Mesenteric fat pad (tissue), 1 donor: ENCODE measurements around the gene APBB1IP. TPM values are rescaled to one million over a fixed set of nuclear protein-coding genes. Genes with fewer than 3 reads are reported as not detected.
"Not testable (repeated sequence)": the region's sequence is repeated elsewhere in the genome, so short reads cannot be mapped to it uniquely, and the experiment has no call there.

Source experiments
- DNase-seq: peaks from one replicate; pipeline ENCODE4 v3.0.0-alpha.2; 2020; ENCODE audit warnings: low spot score
- total RNA-seq: library from RNA; stranded (reverse); fragmentation: NEBNext Ultra II Directional; extraction: Animal tissue kit (Norgen Biotek cat#: 25700); gene quantifications from one replicate; pipeline ENCODE4 v1.2.1, GENCODE V29; 2021
- donor health status: DM: yes; HTN: yes; CAD: no.

Gene APBB1IP
- total RNA-seq, 1 donor from 2014 or later = 37.2 TPM

GRCh38 chr10:26440088-26440470 lies 1.9 kb downstream of the APBB1IP start:
- DNase-seq = no peak

DNA sequence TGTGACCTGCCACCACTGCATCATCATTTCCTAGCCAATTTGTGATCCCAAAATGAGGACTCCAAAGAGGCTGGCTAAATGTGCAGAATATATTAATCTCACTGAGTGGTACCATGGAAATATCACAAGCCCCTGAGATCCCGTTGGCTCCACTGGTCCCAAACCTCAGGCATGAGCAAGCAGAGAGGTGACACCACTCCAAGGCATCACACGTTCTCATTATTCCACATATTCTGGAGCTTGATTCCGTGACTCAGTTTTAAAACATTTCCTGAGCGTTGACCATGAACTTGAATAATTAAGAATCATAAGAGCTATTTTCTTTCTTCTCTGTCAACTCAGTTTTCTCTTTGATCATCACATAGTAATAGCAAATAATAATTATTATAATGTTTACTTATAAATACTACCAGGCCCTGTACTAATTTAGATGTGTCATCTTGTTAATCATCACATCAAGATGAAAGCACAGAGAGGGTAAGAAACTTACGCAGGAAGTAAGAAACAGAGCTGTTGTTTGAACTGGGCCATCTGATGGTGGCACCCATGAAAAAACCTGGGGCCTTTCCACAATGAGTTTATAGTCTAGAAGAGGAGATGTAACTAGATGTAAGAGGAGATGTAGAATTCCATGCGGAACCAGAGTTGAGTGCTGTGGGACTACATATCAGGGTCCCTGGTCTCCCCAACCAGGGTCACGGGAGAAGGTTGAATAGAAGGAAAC lies 3.5 kb downstream of the APBB1IP start:
- no peak for DNase-seq

DNA sequence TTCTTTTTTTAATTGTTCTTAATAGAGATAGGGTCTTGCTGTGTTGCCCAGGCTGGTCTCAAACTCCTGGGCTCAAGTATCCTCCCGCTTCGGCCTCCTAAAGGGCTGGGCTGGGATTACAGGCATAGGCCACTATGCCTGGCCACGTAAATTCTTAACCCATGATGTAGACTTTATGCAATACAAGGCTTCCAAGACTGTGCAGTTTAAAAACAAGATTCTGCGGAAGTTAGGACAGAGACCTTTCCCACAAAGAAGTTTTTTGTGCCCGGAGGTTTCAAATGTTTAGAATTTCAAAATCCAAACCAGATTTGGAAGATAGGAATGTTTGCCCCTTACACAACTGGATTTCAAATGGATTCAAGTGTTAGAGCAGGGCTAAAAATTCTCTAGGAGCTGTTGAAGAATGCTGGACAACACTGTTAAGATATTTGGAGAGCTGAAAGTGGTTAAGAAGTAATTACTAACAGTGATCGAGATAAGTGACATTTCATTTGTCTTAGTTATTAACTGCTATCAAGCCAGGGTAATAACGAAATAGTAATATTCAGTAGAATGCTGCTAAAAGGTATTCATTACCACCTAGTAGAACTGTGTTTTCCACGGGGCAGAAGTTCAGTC lies 7.4 kb downstream of the APBB1IP start:
- no peak for DNase-seq

DNA sequence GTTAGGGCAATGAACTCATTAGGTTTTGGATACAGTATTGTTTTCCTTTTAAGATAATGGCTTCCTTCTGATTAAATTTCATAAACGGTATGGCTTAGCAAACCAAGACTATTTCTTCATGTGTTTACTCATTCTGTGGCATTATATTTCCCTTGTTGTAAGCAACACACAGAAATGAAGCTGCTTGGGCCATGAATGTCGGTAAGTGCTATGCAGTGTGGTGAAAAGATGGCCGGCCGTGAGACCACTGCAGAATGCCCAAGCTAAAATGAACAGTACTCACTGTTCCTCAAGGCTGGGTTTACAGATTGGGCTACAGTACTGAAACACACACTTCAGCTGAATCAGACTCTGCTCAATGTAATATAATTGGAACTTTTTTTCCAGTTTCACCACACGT lies 8.1 kb downstream of the APBB1IP start:
- no peak for DNase-seq

DNA sequence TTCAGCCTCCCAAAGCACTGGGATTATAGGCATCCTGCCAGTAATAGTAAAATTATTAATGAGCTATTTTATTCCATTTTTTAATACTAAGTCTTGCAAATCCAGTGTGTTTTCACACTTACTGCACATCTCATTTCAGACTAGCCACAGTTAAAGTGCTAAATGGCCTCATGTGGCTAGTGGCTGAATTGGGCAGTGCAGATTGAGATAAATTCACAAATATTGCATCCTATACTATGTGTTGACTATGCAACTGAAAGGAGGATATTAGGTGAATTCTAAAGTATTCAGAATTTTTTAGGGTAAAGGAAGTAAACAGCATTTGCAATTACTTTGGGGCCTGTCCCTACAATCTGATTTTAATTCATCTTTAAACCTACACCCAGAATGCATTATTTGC lies 10.2 kb downstream of the APBB1IP start:
- no peak for DNase-seq

GRCh38 chr10:26448706-26449435 lies 10.7 kb downstream of the APBB1IP start:
- DNase-seq = no peak

GRCh38 chr10:26449726-26450125 lies 11.6 kb downstream of the APBB1IP start:
- no peak for DNase-seq

GRCh38 chr10:26451903-26452302 lies 13.8 kb downstream of the APBB1IP start:
- DNase-seq = no peak

DNA sequence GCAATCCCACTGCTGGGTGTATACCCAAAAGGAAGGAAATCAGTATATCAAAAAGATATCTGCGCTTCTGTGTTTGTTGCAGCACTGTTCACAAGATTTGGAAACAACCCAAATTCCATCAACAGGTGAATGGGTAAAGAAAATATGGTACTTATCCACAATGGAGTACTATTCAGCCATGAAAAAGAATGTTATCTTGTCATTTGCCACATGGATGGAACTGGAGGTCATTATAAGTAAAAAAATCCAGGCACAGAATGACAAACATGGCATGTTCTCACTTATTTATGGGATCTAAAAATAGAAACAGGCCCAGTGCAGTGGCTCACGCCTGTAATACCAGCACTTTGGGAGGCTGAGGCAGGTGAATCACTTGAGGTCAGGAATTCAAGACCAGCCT lies 15.7 kb downstream of the APBB1IP start:
- no peak for DNase-seq

- no peak for DNase-seq
Measured at GRCh38 chr10:26454891-26455290, 16.8 kb downstream of the APBB1IP start.

DNA sequence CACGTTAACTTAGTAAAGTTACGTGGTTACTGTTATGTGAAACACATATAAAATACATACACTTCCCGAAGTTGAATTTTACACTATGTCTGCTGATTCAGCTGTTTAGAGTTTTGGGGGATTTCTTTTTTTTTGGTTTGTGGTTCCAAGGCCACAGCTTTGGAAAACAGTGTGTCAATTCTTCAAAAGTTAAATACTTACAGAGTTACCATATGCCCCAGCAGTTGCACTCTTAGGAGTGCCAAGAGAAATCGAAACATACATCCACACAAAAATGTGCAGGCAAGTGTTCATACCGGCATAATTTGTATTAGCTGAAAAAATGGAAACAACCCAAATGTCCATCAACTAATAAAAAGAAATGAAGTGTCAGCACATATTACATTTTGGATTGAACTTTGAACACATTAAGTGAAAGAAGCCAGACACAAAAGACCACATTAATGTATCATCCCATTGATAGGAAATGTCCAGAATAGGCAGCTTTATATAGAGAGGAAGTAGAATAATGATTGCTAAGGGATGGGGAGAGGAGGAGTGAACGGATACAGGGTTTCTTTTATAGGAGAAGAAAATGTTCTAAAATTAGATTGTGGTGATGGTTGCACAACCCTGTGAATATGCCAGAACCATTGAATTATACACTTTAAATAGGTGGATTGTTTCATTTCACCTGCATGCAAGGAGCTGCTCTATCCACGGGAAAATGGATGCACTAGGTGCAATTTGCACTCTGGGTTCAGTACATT lies 17.6 kb downstream of the APBB1IP start:
- no peak for DNase-seq

- DNase-seq = no peak
Measured at GRCh38 chr10:26457088-26457487, 18.9 kb downstream of the APBB1IP start.

DNA sequence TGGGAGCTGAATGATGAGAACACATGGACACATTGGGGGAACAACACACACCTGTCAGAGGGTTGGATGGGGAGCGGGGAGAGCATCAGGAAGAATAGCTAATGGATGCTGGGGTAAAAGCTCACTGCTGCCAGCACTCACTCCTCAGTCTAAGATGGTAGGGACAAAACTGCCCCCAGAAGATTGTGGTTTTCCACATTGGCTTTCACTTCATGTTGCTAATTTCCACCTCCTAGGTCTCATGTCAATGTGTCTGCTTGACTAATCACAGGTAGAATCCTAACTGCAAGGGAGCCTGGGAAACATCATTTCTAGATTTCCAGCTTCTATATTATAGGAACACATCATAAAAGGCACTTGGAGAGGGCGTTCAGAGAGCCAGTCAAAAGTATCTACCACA lies 22.6 kb downstream of the APBB1IP start:
- no peak for DNase-seq

GRCh38 chr10:26463986-26464385 lies 25.8 kb downstream of the APBB1IP start:
- DNase-seq = no peak

GRCh38 chr10:26464632-26465280 lies 26.6 kb downstream of the APBB1IP start:
- DNase-seq = no peak

DNA sequence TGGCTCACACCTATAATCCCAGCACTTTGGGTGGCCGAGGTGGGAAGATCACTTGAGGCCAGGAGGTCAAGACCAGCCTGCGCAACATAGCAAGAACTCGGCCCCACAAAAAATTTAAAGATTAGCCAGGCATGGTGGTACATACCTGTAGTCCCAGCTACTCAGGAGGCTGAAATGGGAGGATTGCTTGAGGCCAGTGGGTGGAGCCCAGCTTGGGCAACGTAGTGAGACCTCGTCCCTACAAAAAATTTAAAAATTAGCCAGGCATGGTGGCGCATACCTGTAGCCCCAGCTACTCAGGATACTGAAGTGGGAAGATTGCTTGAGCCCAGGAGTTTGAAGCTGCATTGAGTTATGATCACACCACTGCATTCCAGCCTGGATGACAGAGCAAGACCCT lies 28.4 kb downstream of the APBB1IP start:
- not testable (repeated sequence) for DNase-seq

DNA sequence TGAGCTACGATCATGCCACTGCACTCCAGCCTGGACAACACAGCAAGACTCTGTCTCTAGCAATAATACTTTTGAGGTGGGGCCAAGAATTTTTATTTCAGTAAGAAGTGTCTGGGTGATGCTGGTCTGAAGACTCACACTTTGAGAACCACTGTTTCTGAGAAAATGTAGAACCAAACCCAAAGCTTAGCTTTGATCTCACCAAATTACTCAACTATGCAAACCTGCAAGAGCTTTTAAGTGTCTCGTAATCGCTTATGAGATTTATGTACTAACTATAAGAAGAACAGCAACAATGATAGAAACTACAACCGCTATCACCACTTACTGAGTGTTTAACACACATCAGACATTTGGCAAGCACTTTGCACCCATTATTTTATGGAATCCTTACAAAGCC lies 29.5 kb downstream of the APBB1IP start:
- no peak for DNase-seq

DNA sequence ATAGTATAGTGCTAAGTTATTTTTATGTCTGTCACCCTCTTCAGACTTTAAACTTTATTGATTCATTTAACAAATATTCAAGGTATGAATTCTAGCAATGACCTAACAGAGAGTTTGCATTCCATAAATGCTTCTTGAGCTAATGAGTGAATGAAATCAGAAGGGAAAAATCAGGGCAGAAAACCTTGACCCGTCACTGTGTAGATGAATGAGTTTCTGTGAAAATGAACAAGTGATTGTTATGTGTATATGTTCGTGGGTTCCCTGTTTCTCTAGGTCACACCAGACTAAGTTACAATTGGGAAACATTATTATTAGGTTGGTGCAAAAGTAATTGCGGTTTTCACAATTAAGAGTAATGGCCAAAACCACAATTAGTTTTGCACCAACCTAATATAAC lies 30.1 kb downstream of the APBB1IP start:
- DNase-seq = no peak

GRCh38 chr10:26468700-26469099 lies 30.6 kb downstream of the APBB1IP start:
- DNase-seq = no peak

DNA sequence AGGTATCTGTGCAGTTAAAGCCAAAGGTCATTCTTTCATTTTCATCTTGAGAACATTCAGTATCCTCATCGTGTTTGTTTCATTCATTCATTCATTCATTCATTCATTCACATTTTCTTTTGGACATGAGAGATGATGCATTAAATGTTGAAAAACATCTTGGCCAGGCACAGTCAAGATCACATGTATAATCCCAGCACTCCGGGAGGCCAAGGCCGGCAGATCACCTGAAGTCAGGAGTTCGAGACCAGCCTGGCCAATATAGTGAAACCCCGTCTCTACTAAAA lies 34.3 kb downstream of the APBB1IP start:
- DNase-seq = no peak

DNA sequence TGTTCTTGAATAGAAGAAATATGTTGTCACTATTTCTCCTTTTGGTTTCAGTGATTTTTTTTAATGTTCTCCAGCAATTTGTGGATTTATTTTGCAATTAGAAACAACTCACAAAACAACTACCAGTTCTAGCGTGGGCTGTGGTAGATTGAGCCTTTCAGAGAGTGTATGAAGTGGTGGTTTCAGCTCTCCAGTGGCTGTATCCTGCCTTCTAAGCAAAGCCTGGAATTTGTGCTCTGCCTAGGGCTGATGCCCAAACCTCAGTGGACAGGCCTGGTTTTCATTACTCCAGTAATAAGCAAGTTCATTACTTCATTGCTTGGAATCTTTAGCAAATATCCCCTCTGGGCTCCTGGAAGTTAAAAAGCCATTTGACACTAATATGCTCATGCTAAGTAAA lies 35.9 kb downstream of the APBB1IP start:
- no peak for DNase-seq

DNA sequence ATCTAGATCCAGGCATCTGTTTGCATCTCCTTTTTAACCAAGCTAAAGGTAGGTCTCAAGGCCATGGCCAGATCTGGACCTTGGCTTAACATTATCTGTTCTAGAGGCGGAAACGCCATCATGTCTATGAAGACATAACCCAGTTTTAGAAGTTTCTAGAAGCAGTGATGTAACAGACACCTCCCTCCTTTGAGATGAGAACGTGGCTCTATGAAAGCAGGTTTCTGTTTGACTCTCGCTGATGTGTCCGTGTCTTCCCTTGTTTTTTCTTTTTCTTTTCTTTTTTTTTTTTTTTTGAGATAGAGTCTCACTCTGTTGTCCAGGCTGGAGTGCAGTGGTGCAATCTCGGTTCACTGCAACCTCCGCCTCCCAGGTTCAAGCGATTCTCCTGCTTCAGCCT lies 36.7 kb downstream of the APBB1IP start:
- DNase-seq = not testable (repeated sequence)
